HL-60 (cell line): ENCODE results near the gene MYOCD.

Experiments
- POLR2AphosphoS5 ChIP-seq: IDR thresholded peaks from 2 replicates; pipeline ENCODE4 v1.6.1; 2012; ENCODE audit warnings: low read depth
- TF ChIP-seq, protein P1 (sequence below): IDR thresholded peaks from one replicate; pipeline ENCODE4 v1.5.1; 2011; ENCODE audit warnings: low read length, control low read depth, inconsistent platforms; ENCODE audit not compliant: insufficient read depth
- TF ChIP-seq, protein P2 (sequence below): IDR thresholded peaks from 2 replicates; pipeline ENCODE4 v1.6.1; 2012; ENCODE audit warnings: low read depth; ENCODE audit not compliant: insufficient replicate concordance

DNA sequence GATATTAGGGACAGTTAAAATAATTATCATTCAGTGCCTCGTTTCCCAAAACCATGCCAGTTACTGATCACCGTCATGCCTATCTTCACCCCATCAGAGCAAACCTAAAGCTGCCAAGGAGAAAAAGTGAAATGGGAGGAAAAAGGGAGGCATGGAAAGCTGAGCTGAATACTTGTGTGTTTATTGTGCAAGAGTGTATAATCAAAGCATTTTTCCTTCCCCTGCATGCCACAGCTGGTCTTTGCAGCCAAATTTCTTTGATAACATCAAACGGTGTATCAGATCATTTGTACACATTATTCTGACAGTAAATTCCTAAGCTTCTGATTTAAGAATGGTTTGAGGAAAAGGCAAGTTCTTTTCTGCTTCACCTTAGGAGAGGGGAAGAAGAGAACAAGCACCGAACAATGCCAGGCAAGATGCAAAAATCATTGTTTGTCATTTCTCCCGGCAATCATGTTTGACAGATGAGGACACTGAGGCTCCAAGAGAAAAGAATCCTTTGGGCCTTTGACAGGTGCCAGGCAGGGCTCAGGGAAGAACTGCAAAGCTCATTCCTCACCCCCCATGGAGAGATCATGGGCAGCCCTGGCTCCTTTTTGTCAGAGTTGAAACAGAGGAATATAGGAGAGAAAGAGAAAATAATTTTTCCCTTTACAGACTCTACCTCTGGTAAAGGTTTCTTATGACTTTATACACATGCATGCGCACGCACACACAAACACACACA lies 72.2 kb downstream of the MYOCD start:
- TF ChIP-seq, protein P1, sequence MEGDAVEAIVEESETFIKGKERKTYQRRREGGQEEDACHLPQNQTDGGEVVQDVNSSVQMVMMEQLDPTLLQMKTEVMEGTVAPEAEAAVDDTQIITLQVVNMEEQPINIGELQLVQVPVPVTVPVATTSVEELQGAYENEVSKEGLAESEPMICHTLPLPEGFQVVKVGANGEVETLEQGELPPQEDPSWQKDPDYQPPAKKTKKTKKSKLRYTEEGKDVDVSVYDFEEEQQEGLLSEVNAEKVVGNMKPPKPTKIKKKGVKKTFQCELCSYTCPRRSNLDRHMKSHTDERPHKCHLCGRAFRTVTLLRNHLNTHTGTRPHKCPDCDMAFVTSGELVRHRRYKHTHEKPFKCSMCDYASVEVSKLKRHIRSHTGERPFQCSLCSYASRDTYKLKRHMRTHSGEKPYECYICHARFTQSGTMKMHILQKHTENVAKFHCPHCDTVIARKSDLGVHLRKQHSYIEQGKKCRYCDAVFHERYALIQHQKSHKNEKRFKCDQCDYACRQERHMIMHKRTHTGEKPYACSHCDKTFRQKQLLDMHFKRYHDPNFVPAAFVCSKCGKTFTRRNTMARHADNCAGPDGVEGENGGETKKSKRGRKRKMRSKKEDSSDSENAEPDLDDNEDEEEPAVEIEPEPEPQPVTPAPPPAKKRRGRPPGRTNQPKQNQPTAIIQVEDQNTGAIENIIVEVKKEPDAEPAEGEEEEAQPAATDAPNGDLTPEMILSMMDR: no peak
- TF ChIP-seq POLR2AphosphoS5: no peak
- TF ChIP-seq, protein P2, sequence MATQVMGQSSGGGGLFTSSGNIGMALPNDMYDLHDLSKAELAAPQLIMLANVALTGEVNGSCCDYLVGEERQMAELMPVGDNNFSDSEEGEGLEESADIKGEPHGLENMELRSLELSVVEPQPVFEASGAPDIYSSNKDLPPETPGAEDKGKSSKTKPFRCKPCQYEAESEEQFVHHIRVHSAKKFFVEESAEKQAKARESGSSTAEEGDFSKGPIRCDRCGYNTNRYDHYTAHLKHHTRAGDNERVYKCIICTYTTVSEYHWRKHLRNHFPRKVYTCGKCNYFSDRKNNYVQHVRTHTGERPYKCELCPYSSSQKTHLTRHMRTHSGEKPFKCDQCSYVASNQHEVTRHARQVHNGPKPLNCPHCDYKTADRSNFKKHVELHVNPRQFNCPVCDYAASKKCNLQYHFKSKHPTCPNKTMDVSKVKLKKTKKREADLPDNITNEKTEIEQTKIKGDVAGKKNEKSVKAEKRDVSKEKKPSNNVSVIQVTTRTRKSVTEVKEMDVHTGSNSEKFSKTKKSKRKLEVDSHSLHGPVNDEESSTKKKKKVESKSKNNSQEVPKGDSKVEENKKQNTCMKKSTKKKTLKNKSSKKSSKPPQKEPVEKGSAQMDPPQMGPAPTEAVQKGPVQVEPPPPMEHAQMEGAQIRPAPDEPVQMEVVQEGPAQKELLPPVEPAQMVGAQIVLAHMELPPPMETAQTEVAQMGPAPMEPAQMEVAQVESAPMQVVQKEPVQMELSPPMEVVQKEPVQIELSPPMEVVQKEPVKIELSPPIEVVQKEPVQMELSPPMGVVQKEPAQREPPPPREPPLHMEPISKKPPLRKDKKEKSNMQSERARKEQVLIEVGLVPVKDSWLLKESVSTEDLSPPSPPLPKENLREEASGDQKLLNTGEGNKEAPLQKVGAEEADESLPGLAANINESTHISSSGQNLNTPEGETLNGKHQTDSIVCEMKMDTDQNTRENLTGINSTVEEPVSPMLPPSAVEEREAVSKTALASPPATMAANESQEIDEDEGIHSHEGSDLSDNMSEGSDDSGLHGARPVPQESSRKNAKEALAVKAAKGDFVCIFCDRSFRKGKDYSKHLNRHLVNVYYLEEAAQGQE: no peak
